HepG2 (cell line): ENCODE results near the gene ESYT1. TPM values are rescaled to one million over a fixed set of nuclear protein-coding genes. Genes with fewer than 3 reads are reported as not detected.
A peak's percentile ranks its signal among the peaks of the same experiment; 100 is the strongest.

Source experiments
- BHLHE40 ChIP-seq: IDR thresholded peaks from 2 replicates; pipeline ENCODE4 v1.6.1; 2011; ENCODE audit warnings: low read length, improper control_type of control experiment
- CBX2 ChIP-seq, 2 experiments: fragments of 200-600 bp in 1 of 2; sonication (generic); formaldehyde crosslinking in 1 of 2; IDR thresholded peaks; 2 replicates each; pipeline versions ENCODE4 v1.7.0 to v1.8.1; 2018 to 2022; ENCODE audit warnings: low read depth in 2 of 2, low read length in 1 of 2, mild to moderate bottlenecking in 1 of 2, missing genetic modification reagents in 1 of 2
- FLYWCH1 ChIP-seq: sonication (generic); formaldehyde crosslinking; IDR thresholded peaks from 2 replicates; pipeline ENCODE4 v1.8.1; 2023; ENCODE audit warnings: mild to moderate bottlenecking, missing genetic modification reagents
- FOXK1 ChIP-seq: sonication (generic); formaldehyde crosslinking; IDR thresholded peaks from 2 replicates; pipeline ENCODE4 v1.4.0; 2020; ENCODE audit warnings: low read depth, missing genetic modification reagents, borderline replicate concordance
- GATAD1 ChIP-seq: IDR thresholded peaks from 2 replicates; pipeline ENCODE4 v1.6.1; 2016; ENCODE audit warnings: missing genetic modification reagents, missing compliant biosample characterization
- HDAC2 ChIP-seq: sonication (generic); formaldehyde crosslinking; IDR thresholded peaks from 2 replicates; pipeline ENCODE4 v1.4.0; 2020; ENCODE audit warnings: missing genetic modification reagents
- ISX ChIP-seq: sonication (generic); formaldehyde crosslinking; conservative IDR thresholded peaks from 2 replicates; pipeline ENCODE4 v1.5.0; 2020; ENCODE audit warnings: missing genetic modification reagents
- KLF15 ChIP-seq: sonication (generic); formaldehyde crosslinking; IDR thresholded peaks from 2 replicates; pipeline ENCODE4 v1.8.1; 2023; ENCODE audit warnings: borderline replicate concordance, mild to moderate bottlenecking, inconsistent platforms, missing genetic modification reagents, mixed read lengths
- MIXL1 ChIP-seq: IDR thresholded peaks from 2 replicates; pipeline ENCODE4 v1.6.1; 2016
- NFRKB ChIP-seq: fragments of 450-650 bp; IDR thresholded peaks from 2 replicates; pipeline ENCODE4 v1.6.1; 2017
- NR2F2 ChIP-seq: IDR thresholded peaks from 2 replicates; pipeline ENCODE4 v1.6.1; 2012; ENCODE audit warnings: low read depth, inconsistent platforms, borderline replicate concordance
- SP5 ChIP-seq: IDR thresholded peaks from 2 replicates; pipeline ENCODE4 v1.6.1; 2016; ENCODE audit warnings: low read depth, borderline replicate concordance
- THRA ChIP-seq: sonication (generic); formaldehyde crosslinking; IDR thresholded peaks from 2 replicates; pipeline ENCODE4 v1.4.0; 2020; ENCODE audit warnings: missing genetic modification reagents, borderline replicate concordance
- TP53 ChIP-seq: sonication (generic); formaldehyde crosslinking; conservative IDR thresholded peaks from 2 replicates; pipeline ENCODE4 v1.4.0; 2020; ENCODE audit warnings: missing genetic modification reagents
- ZEB1 ChIP-seq: IDR thresholded peaks from 2 replicates; pipeline ENCODE4 v1.6.1; 2012; ENCODE audit warnings: mild to moderate bottlenecking, low read depth, inconsistent platforms; ENCODE audit not compliant: insufficient replicate concordance
- ZNF207 ChIP-seq: fragments of 450-650 bp; IDR thresholded peaks from 2 replicates; pipeline ENCODE4 v1.6.1; 2016; ENCODE audit warnings: antibody characterized with exemption, borderline replicate concordance
- ZNF629 ChIP-seq: sonication (generic); formaldehyde crosslinking; conservative IDR thresholded peaks from 2 replicates; pipeline ENCODE4 v1.5.0; 2020; ENCODE audit warnings: missing genetic modification reagents
- ZNF770 ChIP-seq: sonication (generic); formaldehyde crosslinking; IDR thresholded peaks from 2 replicates; pipeline ENCODE4 v1.5.0; 2020; ENCODE audit warnings: mild to moderate bottlenecking, missing genetic modification reagents
- polyA plus RNA-seq, 8 experiments: library from polyadenylated mRNA; depleted of rRNA in 3 of 8; stranded (reverse) in 7 of 8; unstranded in 1 of 8; fragments of >200 nt; fragmentation: Illumina TruSeq in 4 of 8; extraction: Trizol in 4 of 8; gene quantifications; 2 replicates each; pipeline versions ENCODE4 v1.2.1 to v1.2.3, GENCODE V29; 2011 to 2016; ENCODE audit warnings: low read depth in 4 of 8, missing spikeins in 1 of 8, mixed read lengths in 1 of 8; ENCODE audit not compliant: insufficient read depth in 1 of 8
- total RNA-seq, 5 experiments: library from RNA; depleted of rRNA; stranded (reverse); fragments of >200 nt; fragmentation: Illumina TruSeq; extraction: Trizol; gene quantifications; 2 replicates each; pipeline ENCODE4 v1.2.3, GENCODE V29; 2016; ENCODE audit warnings: low read depth in 1 of 5
- TF ChIP-seq, protein P1 (sequence below): sonication (generic); formaldehyde crosslinking; IDR thresholded peaks from 2 replicates; pipeline ENCODE4 v1.5.1; 2020; ENCODE audit warnings: missing genetic modification reagents, mild to moderate bottlenecking, borderline replicate concordance
- TF ChIP-seq, protein P2 (sequence below): fragments of 450-650 bp; IDR thresholded peaks from 2 replicates; pipeline ENCODE4 v1.6.1; 2017; ENCODE audit warnings: mild to moderate bottlenecking
- TF ChIP-seq, protein P3 (sequence below): IDR thresholded peaks from 2 replicates; pipeline ENCODE4 v1.6.1; 2016; ENCODE audit warnings: mild to moderate bottlenecking

ESYT1 gene
- total and polyA plus RNA-seq, 2 of the 13 experiments (the other 11 are each of a cell fraction or from before 2014, with no cell fraction given), result 66.9 to 71.0 TPM

DNA sequence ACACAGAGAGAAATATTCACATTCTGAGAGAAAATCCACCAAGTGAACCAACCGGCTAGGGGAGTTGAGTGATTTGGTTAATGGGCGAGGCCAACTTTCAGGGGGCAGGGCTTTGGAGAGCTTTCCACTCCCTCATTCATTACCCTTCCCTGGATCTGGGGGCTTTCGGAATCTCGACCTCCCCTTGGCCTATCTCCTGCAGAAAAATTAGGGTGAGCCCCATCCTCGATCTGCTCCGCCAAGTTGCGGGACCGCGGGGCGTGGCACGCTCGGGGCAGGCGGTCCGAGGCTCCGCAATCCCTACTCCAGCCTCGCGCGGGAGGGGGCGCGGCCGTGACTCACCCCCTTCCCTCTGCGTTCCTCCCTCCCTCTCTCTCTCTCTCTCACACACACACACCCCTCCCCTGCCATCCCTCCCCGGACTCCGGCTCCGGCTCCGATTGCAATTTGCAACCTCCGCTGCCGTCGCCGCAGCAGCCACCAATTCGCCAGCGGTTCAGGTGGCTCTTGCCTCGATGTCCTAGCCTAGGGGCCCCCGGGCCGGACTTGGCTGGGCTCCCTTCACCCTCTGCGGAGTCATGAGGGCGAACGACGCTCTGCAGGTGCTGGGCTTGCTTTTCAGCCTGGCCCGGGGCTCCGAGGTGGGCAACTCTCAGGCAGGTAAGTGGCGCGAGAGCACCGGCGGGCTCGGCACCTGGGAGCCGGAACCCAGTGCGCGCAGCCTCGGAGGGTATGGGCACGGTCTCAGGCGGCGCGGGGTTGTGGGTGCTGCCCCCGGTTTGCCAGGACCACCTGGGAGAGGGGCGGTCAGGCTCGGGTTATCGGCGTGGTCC is 48.1 kb upstream of the ESYT1 start, which contains the start of gene ERBB3 (continued):
- no peak for TF ChIP-seq THRA (CRISPR knock-in tag)
- TF ChIP-seq, protein P1, sequence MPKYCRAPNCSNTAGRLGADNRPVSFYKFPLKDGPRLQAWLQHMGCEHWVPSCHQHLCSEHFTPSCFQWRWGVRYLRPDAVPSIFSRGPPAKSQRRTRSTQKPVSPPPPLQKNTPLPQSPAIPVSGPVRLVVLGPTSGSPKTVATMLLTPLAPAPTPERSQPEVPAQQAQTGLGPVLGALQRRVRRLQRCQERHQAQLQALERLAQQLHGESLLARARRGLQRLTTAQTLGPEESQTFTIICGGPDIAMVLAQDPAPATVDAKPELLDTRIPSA (CRISPR knock-in tag), result peak; percentile 72; the same call in 1 of the 2 replicates
- no peak for TF ChIP-seq NFRKB
- TF ChIP-seq KLF15 (CRISPR knock-in tag), result no peak
- no peak for TF ChIP-seq ZNF629 (CRISPR knock-in tag)
- TF ChIP-seq, protein P2, sequence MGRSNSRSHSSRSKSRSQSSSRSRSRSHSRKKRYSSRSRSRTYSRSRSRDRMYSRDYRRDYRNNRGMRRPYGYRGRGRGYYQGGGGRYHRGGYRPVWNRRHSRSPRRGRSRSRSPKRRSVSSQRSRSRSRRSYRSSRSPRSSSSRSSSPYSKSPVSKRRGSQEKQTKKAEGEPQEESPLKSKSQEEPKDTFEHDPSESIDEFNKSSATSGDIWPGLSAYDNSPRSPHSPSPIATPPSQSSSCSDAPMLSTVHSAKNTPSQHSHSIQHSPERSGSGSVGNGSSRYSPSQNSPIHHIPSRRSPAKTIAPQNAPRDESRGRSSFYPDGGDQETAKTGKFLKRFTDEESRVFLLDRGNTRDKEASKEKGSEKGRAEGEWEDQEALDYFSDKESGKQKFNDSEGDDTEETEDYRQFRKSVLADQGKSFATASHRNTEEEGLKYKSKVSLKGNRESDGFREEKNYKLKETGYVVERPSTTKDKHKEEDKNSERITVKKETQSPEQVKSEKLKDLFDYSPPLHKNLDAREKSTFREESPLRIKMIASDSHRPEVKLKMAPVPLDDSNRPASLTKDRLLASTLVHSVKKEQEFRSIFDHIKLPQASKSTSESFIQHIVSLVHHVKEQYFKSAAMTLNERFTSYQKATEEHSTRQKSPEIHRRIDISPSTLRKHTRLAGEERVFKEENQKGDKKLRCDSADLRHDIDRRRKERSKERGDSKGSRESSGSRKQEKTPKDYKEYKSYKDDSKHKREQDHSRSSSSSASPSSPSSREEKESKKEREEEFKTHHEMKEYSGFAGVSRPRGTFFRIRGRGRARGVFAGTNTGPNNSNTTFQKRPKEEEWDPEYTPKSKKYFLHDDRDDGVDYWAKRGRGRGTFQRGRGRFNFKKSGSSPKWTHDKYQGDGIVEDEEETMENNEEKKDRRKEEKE, result no peak
- no peak for TF ChIP-seq ZNF207
- TF ChIP-seq GATAD1 (CRISPR knock-in tag), result peak; percentile 60
- TF ChIP-seq FLYWCH1 (CRISPR knock-in tag), result peak; percentile 87; the same call in 1 of the 2 replicates
- TF ChIP-seq ZNF770 (CRISPR knock-in tag), result no peak
- TF ChIP-seq, protein P3, sequence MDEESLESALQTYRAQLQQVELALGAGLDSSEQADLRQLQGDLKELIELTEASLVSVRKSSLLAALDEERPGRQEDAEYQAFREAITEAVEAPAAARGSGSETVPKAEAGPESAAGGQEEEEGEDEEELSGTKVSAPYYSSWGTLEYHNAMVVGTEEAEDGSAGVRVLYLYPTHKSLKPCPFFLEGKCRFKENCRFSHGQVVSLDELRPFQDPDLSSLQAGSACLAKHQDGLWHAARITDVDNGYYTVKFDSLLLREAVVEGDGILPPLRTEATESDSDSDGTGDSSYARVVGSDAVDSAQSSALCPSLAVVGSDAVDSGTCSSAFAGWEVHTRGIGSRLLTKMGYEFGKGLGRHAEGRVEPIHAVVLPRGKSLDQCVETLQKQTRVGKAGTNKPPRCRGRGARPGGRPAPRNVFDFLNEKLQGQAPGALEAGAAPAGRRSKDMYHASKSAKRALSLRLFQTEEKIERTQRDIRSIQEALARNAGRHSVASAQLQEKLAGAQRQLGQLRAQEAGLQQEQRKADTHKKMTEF (CRISPR knock-in tag), result peak; percentile 59; the same call in 1 of the 2 replicates
- no peak; the same call in 1 of the 2 replicates for TF ChIP-seq NR2F2
- TF ChIP-seq TP53 (CRISPR knock-in tag), result no peak
- TF ChIP-seq ISX (CRISPR knock-in tag), result no peak
- no peak for TF ChIP-seq FOXK1 (CRISPR knock-in tag)
- no peak for TF ChIP-seq CBX2 (IDR thresholded peaks at IDR 0.05; ENCODE audit: low read depth, low read length)
- TF ChIP-seq CBX2 (CRISPR knock-in tag; IDR thresholded peaks at IDR 0.05; ENCODE audit: low read depth), result peak; percentile 69; the same call in 1 of the 2 replicates
- peak; percentile 70 for TF ChIP-seq ZEB1
- TF ChIP-seq BHLHE40, result no peak
- TF ChIP-seq MIXL1 (CRISPR knock-in tag), result no peak
- TF ChIP-seq HDAC2 (CRISPR knock-in tag), result peak; percentile 54; the same call in 1 of the 2 replicates
- peak; percentile 72; the same call in 1 of the 2 replicates for TF ChIP-seq SP5 (CRISPR knock-in tag)
